DMS153 treated with DMSO at 0.1 percent for 48 hours (cell line): ENCODE measurements around the gene DCP1A.
"Not testable (repeated sequence)": the region's sequence is repeated elsewhere in the genome, so short reads cannot be mapped to it uniquely, and the experiment has no call there.

Experiments used
- DNase-seq: peaks from one replicate; lab custom pipeline; 2025; ENCODE audit not compliant: unreplicated experiment; lab: John Stamatoyannopoulos, UW

The DCP1A gene

DNA sequence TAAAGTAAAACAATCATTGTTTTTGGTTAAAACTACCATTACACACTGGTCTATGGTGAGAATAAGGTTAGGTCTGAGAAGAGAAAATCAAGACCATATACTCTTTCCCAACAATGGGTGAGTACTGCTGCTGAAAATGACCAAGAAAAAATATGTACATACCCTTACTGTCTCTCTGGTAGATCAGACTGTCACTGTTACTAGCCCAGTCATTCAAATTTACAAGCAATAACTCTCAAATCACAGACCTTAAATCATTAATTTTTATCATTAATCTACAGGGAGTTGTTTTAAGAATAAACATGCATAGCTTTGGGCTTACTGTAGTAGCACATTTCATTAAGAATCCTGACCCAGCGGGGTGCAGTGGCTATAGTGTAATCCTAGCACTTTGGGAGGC is 17.4 kb downstream of the DCP1A start:
- no peak for DNase-seq

- no peak for DNase-seq
Measured at GRCh38 chr3:53328746-53329145, 18.6 kb downstream of the DCP1A start.

DNA sequence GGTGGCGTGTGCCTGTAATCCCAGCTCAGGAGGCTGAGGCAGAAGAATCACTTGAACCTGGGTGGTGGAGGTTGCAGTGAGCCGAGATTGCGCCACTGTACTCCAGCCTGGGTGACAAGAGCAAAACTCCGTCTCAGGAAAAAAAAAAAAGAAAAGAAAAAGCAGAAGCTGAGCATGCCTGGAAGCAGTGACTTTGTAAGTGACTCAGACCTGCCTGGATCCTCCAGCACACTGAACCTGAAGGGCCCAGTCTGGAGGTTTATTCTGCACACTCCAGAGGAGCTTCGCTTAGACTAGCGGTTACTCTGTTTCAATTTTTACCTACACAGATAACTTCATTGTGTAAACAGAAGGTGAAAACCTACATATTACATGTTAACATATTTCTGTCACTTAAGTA is 19.4 kb downstream of the DCP1A start:
- not testable (repeated sequence) for DNase-seq

- DNase-seq = no peak
Measured at GRCh38 chr3:53324105-53324504, 23.2 kb downstream of the DCP1A start.

DNA sequence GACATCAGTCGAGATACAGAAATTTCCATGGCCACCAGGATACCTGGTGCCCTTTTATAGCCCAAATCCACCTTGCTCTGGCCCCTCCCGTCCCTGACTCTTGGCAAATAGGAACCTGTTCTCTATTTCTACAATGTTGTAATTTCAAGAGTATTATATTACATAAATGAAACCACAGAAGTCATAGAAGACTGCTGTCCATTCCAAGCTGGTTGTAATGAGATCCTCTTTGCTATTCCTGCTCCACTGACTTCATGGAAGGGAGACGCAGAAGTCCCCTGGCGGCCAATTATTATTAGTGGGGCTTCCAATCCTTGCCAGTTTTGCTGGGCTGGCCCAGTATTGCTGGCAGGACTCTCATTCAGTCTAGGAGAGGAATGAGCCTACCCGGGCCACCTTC is 26.6 kb downstream of the DCP1A start:
- no peak for DNase-seq

GRCh38 chr3:53318522-53318921 is 28.8 kb downstream of the DCP1A start:
- DNase-seq = no peak

- no peak for DNase-seq
Measured at GRCh38 chr3:53312832-53313231, 34.5 kb downstream of the DCP1A start.

- no peak for DNase-seq
Measured at GRCh38 chr3:53311882-53312281, 35.5 kb downstream of the DCP1A start.

DNA sequence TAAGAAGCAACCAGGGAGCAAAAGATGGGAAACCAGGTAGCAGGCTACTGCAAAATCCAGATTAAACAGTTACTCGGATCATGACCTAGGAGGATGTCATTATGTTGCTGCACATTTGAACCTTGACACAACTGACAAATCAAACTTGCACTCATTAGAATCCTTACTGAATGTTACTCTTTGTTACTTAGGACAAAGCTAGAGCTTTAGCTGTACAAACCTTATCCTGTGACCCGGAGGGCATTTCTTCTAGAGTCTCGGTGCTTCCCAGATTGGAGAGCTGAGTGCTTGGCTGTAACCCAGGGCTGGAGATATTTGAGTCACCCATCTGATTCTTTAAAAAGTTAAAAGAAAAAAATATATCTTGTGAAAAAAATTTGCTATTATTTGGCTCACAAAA is 43.4 kb downstream of the DCP1A start:
- no peak for DNase-seq

DNA sequence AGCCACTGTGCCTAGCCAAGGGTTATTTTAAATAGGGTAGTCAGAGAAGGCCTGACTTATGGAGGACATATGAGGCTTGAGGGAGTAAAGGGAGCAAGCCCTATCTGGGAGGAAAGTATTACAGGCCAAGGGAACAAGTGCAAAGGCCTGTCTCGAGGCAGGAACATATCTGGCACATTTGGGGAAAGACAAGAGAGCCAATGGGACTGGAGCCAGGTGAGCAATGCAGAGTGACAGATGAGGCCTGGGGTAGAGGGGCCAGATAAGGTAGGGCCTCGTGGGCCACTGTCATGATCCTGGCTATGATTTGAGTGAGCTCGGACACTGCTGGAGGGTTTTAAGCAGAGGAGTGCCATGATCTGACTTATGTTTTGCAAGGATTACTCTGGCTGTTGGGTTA is 43.8 kb downstream of the DCP1A start:
- DNase-seq = no peak

- DNase-seq = no peak
Measured at GRCh38 chr3:53300826-53301225, 46.5 kb downstream of the DCP1A start.

DNA sequence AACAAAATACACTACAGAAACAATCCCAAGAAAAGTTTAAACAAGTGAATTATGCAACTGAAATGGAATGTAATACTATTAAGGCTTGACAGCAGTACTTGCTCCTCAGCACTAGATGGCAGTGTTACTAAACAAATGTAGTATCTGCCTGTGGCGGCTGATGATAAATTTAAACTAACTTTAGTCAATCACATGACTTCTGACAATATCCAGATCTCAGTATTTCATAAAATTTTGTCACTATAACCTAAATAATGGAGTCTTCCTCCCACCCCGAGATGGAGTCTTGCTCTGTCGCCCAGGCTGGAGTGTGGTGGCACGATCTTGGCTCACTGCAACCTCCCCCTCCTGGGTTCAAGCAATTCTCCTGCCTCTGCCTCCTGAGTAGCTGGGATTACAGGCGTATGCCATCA is 47.7 kb downstream of the DCP1A start:
- DNase-seq = not testable (repeated sequence)

DNA sequence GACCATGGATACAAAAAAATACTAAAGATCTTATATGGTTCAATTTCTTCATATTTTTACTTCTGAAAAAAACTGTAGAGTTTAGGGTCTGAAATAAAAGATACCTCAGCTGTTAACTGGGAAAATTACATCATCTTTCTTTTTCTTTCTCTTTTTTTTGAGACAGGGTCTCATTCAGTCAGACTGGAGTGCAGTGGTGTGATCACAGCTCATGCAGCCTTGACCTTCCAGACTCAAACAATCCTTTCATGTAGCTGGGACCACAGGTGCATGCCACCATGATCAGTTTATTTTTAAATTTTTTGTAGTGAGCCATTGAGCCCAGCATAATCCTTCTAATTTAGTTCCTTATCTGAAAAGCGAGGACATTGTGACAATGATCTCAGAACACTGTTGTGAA is 51.9 kb downstream of the DCP1A start:
- no peak for DNase-seq

DNA sequence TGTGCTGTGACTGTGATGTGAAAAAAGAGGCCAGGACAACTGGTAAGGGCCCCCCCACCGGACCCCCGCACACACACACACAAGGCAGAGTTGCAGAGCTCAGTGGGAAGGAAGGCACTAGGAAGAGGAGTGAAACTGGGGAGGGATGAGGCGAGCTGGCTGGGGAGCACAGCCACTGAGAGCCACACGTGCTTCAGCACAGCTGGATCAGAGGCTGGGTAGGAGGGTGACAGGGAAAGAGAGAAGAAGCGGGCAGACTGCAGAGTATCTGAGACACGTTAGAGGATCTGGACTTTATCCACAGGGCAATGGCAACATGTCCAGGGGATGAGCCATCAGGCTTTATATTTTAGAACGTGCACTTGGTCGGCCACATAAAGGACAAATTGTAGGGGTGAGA is 53.5 kb downstream of the DCP1A start:
- DNase-seq = no peak

DNA sequence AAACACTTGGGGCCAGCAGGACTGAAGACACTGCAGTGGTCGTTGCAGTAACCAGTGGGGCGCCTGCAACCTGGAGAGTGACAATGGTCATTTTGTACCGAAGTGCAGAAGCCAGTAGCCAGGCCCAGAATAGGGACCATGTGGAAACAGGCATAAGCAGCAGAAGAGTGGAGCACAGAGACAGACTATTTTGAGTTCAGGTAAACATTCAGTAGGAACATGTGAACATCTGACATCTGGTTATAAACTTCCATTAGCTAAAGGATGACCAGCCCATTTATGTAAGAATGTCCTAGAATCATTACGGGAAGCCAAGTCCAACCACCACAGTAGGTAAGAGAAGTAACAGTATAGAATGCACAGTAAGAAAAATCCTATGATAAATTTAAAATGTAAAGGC is 59.1 kb downstream of the DCP1A start:
- no peak for DNase-seq

- DNase-seq = no peak
Measured at GRCh38 chr3:53287131-53287629, 60.2 kb downstream of the DCP1A start.

DNA sequence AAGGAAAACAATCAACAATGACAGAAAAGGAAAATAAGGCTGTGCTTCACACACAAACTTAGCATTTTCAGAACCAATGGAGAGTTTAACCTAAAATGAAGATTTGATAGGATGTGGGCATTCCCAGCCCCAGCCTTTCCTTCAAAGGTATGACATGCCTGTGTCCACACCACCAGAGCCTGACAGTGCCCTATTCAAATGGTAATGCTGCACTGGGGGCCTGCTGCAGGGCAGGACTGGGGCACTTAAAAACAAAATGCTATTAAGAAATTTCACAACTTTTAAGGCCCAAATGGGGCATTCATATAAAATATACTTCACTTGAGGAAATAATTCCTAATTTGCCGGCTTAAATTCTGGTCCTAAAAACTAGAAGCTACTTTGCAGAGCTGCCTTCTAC is 60.6 kb downstream of the DCP1A start:
- no peak for DNase-seq

DNA sequence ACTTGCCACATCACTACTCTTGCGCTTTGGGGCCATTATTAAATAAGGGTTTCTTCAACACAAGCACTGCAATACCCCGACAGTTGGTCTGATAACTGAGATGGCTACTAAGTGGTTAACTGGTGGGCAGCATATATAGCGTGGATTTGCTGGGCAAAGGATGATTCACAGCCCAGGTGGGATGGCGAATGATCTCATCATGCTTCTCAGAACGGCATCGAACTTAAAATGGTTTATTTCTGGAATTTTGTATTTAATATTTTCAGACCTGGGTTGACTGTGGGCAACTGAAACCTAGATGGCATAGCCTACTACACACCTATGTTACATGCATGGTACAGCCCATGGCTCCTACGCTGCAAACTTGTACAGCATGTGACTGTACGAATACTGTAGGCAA is 64.8 kb downstream of the DCP1A start:
- no peak for DNase-seq

GRCh38 chr3:53278667-53279066 is 68.7 kb downstream of the DCP1A start:
- no peak for DNase-seq

DNA sequence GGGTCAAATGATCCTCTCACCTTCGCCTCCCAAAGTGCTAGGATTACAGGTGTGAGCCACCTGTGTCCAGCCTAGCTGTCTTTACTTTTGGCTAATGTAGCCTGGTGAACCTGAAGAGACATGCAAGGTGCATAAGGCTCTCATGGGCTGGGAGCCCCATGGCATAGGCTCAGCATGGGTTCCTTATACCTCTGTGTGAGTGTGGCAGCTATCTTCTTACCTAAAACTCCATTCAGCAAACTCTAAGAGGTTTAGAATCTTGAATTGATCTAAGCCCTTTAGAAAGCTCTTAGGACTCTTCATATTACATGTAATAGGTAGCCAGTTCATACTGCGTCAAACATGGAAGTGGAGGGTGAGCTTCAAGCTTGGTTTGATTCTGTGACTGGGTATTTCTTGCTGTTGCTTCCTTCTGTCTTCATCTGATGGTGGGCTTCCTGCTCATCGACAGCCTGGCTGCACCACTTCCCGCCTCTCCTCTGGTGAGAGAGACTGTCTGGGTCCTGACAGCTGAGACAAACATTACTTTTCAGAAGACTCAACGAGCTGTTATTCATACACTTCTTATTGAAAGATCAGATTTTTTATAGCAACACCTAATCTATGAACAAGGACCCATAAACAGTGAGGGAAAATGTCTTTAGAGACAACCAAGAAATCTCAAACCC is 72.3 kb downstream of the DCP1A start:
- no peak for DNase-seq

DNA sequence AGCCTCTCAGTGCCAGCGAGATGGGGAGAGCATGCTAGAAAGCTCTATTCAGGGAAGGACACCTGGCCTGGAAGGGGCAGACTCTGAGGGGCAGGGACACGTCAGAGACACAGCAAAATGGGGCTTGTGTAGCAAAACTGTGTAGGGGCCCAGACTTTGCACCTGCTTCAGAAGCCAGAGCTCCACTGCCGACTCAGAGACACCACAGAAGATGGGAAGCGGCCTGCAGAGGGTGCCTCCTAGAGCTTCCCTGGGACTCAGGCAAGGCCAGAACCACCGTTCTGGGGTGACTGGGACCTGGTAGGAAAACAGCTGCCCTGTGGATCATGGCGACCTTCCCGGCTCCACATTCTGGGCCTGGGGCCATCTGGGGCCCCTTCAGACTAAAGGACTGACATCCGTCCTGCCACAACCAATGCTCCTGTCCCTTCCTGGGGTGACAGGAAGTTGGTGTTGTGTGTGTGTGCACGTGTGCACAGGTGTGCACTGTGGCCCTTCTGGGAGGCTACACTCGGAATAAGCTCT is 74.1 kb downstream of the DCP1A start:
- no peak for DNase-seq

GRCh38 chr3:53269888-53270880 is 77.2 kb downstream of the DCP1A start:
- peak; percentile 30 for DNase-seq
